AG09309 (cell line): ENCODE results near the gene HOXB4.

ENCODE experiments used
- DNase-seq: peaks from one replicate; pipeline ENCODE4 v3.0.0-alpha.2; 2010; ENCODE audit warnings: low read depth
- H3K4me3 ChIP-seq: 2 replicates; pipeline ENCODE4 v1.5.1; 2011; ENCODE audit warnings: mild to moderate bottlenecking, low read depth, low read length, moderate library complexity; ENCODE audit not compliant: control insufficient read depth
- TF ChIP-seq, protein P1 (sequence below): IDR thresholded peaks from 2 replicates; pipeline ENCODE4 v1.5.1; 2011; ENCODE audit warnings: mild to moderate bottlenecking, low read depth, low read length, inconsistent platforms; ENCODE audit not compliant: insufficient read depth, control insufficient read depth; ENCODE audit errors: missing control alignments

HOXB4 gene

GRCh38 chr17:48618256-48618896 is 40.2 kb upstream of the HOXB4 start:
- TF ChIP-seq, protein P1, sequence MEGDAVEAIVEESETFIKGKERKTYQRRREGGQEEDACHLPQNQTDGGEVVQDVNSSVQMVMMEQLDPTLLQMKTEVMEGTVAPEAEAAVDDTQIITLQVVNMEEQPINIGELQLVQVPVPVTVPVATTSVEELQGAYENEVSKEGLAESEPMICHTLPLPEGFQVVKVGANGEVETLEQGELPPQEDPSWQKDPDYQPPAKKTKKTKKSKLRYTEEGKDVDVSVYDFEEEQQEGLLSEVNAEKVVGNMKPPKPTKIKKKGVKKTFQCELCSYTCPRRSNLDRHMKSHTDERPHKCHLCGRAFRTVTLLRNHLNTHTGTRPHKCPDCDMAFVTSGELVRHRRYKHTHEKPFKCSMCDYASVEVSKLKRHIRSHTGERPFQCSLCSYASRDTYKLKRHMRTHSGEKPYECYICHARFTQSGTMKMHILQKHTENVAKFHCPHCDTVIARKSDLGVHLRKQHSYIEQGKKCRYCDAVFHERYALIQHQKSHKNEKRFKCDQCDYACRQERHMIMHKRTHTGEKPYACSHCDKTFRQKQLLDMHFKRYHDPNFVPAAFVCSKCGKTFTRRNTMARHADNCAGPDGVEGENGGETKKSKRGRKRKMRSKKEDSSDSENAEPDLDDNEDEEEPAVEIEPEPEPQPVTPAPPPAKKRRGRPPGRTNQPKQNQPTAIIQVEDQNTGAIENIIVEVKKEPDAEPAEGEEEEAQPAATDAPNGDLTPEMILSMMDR, result peak; percentile 96
- DNase-seq, result peak; percentile 18
- H3K4me3 ChIP-seq, result no peak overlapping the region

DNA sequence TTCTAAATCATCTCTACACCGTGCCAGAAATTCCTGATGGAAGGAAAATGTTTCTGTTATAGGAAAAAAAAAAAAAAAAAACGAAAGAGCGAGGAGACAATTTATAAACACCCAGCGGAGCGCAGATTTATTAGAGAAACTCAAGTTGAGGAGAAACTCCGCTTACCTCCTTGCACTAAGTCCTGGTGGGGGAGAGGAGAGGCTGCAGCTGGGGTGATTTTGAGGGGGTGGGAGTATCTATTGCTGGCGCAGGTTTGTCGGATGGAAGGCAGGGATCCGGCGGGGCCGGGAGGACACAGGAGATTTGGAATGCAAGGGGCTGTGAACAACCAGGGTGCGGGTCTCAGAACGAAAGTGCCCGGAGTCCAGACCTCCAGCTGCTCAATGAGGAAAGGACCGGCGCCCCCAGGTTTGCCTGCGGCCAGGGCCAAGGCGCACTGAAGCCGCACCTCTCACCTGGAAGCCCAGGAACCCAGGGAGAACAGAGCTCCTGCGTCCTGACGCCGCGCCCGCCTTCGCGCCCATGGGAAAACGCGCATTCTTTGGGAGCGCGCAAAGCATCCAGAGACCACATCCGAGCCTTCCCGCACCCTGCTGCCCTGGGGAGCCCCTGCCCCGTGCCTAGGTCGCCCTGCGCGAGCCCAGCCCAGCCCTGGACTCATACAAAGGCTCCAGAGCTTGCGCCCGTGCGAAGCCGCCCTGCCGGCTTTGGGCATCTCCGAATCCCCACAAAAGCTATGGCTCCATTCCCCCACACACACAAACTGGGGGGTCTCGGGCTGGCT is 39.5 kb upstream of the HOXB4 start:
- TF ChIP-seq, protein P1, result no peak
- H3K4me3 ChIP-seq, result no peak overlapping the region
- DNase-seq, result no peak

GRCh38 chr17:48616717-48617470 is 38.7 kb upstream of the HOXB4 start:
- DNase-seq, result no peak
- H3K4me3 ChIP-seq, result no peak overlapping the region
- TF ChIP-seq, protein P1, result no peak

- TF ChIP-seq, protein P1, result no peak
- no peak overlapping the region for H3K4me3 ChIP-seq
- no peak for DNase-seq
Measured at GRCh38 chr17:48615963-48616716, 38.0 kb upstream of the HOXB4 start.

GRCh38 chr17:48615047-48615962 is 37.2 kb upstream of the HOXB4 start, which contains the start of gene HOXB8:
Gene HOXB8 (minus strand): TSS chr17:48615292. CDS start chr17:48614704, 588 bp downstream.
- no peak within 1 kb of the TSS for H3K4me3 ChIP-seq
- DNase-seq, result no peak
- TF ChIP-seq, protein P1, result no peak
